IMR-90 (cell line): ENCODE measurements around the gene CCR5. TPM values are rescaled to one million over a fixed set of nuclear protein-coding genes. Genes with fewer than 3 reads are reported as not detected.
A peak's percentile ranks its signal among the peaks of the same experiment; 100 is the strongest.

Experiments
- ATAC-seq: fragments of 200-7000 bp; cut with Tn5 transposase; 2 replicates; pipeline ENCODE4 v1.9.1; 2020; ENCODE audit warnings: low read depth, mild to moderate bottlenecking, moderate library complexity
- BruUV-seq: library from RNA; stranded (reverse); fragments of 400-500 nt; replicated peaks from 2 replicates; lab custom pipeline; 2021; lab: Mats Ljungman, UMichigan
- CTCF ChIA-PET: fragments of 300-600 bp; formaldehyde crosslinking; extraction: SDS; loops from one replicate; lab custom pipeline; 2021; ENCODE audit warnings: antibody characterized with exemption; lab: Yijun Ruan, JAX
- POLR2A ChIA-PET: fragments of 300-600 bp; sonication (Branson Sonifier 250); formaldehyde crosslinking; loops from one replicate; lab custom pipeline; 2022; ENCODE audit warnings: antibody characterized with exemption; ENCODE audit not compliant: unreplicated experiment; lab: Charles Lee
- DNase-seq: peaks from one replicate; pipeline ENCODE4 v3.0.0; 2013
- H2AFZ ChIP-seq: replicated peaks from 2 replicates; pipeline ENCODE3; 2013; ENCODE audit warnings: low read length, mild to moderate bottlenecking; ENCODE audit not compliant: poor library complexity
- H2AK5ac ChIP-seq: 2 replicates; pipeline ENCODE4 v1.6.1; 2013; ENCODE audit warnings: low read depth, low read length, inconsistent platforms
- H2AK9ac ChIP-seq: replicated peaks from 2 replicates; pipeline ENCODE3; 2013; ENCODE audit warnings: mild to moderate bottlenecking, low read depth, low read length, moderate library complexity; ENCODE audit not compliant: poor library complexity
- H2BK120ac ChIP-seq: 2 replicates; pipeline ENCODE4 v1.6.1; 2013; ENCODE audit warnings: low read depth, low read length, inconsistent platforms
- H2BK15ac ChIP-seq: 3 replicates; pipeline ENCODE4 v1.6.1; 2013; ENCODE audit warnings: low read depth, low read length, inconsistent platforms
- H2BK20ac ChIP-seq: 2 replicates; pipeline ENCODE4 v1.6.1; 2013; ENCODE audit warnings: low read depth, mild to moderate bottlenecking, inconsistent platforms, low read length, moderate library complexity
- H2BK5ac ChIP-seq: 2 replicates; pipeline ENCODE4 v1.6.1; 2013; ENCODE audit warnings: mild to moderate bottlenecking, low read depth, low read length, inconsistent platforms; ENCODE audit not compliant: poor library complexity, severe bottlenecking
- H3K14ac ChIP-seq: replicated peaks from 2 replicates; pipeline ENCODE4 v1.6.1; 2013; ENCODE audit warnings: low read depth, low read length, inconsistent platforms
- H3K18ac ChIP-seq: 2 replicates; pipeline ENCODE4 v1.6.1; 2013; ENCODE audit warnings: low read depth, low read length, control low read depth
- H3K23ac ChIP-seq: 2 replicates; pipeline ENCODE4 v1.6.1; 2013; ENCODE audit warnings: low read depth, low read length, inconsistent platforms
- H3K27ac ChIP-seq: 2 replicates; pipeline ENCODE4 v1.5.1; 2013; ENCODE audit warnings: mild to moderate bottlenecking, control low read depth, low read length; ENCODE audit not compliant: insufficient read depth
- H3K27me3 ChIP-seq: 2 replicates; pipeline ENCODE4 v1.6.1; 2013; ENCODE audit warnings: low read length; ENCODE audit not compliant: control insufficient read depth, insufficient read depth
- H3K36me3 ChIP-seq: 2 replicates; pipeline ENCODE4 v1.6.1; 2013; ENCODE audit warnings: low read length, mixed read lengths; ENCODE audit not compliant: control insufficient read depth, insufficient read depth
- H3K4ac ChIP-seq: 2 replicates; pipeline ENCODE4 v1.6.1; 2013; ENCODE audit warnings: low read depth, low read length, inconsistent platforms
- H3K4me1 ChIP-seq: 2 replicates; pipeline ENCODE4 v1.6.1; 2013; ENCODE audit warnings: low read length, mixed read lengths; ENCODE audit not compliant: control insufficient read depth, insufficient read depth
- H3K4me2 ChIP-seq: 2 replicates; pipeline ENCODE4 v1.6.1; 2013; ENCODE audit warnings: low read depth, mild to moderate bottlenecking, control low read depth, low read length, moderate library complexity
- H3K4me3 ChIP-seq: 2 replicates; pipeline ENCODE4 v1.5.1; 2013; ENCODE audit warnings: low read depth, mild to moderate bottlenecking, control low read depth, low read length, moderate library complexity; ENCODE audit not compliant: insufficient read depth
- H3K56ac ChIP-seq: 2 replicates; pipeline ENCODE4 v1.6.1; 2013; ENCODE audit warnings: low read length, inconsistent platforms; ENCODE audit not compliant: insufficient read depth; ENCODE audit errors: extremely low read depth
- H3K79me1 ChIP-seq, 2 experiments: 2 replicates each; pipeline ENCODE4 v1.6.1; 2013; ENCODE audit warnings: low read length in 2 of 2, inconsistent platforms in 1 of 2, low read depth in 1 of 2
- H3K9ac ChIP-seq: 2 replicates; pipeline ENCODE4 v1.6.1; 2013; ENCODE audit warnings: low read depth, low read length, control low read depth
- H3K9me1 ChIP-seq: 2 replicates; pipeline ENCODE4 v1.6.1; 2013; ENCODE audit warnings: low read length, inconsistent platforms; ENCODE audit not compliant: insufficient read depth
- H3K9me3 ChIP-seq: 2 replicates; pipeline ENCODE4 v1.6.1; 2013; ENCODE audit warnings: low read length; ENCODE audit not compliant: control insufficient read depth, insufficient read depth
- H4K20me1 ChIP-seq: 2 replicates; pipeline ENCODE4 v1.6.1; 2013; ENCODE audit warnings: low read length, inconsistent platforms; ENCODE audit not compliant: insufficient read depth
- H4K5ac ChIP-seq: 2 replicates; pipeline ENCODE4 v1.6.1; 2013; ENCODE audit warnings: mild to moderate bottlenecking, low read depth, low read length, control low read depth
- H4K8ac ChIP-seq, 2 experiments: 2 replicates each; pipeline ENCODE4 v1.6.1; 2013; ENCODE audit warnings: low read depth in 2 of 2, low read length in 2 of 2, control low read depth in 1 of 2, inconsistent platforms in 1 of 2
- H4K91ac ChIP-seq: 2 replicates; pipeline ENCODE4 v1.6.1; 2013; ENCODE audit warnings: low read depth, low read length, inconsistent platforms; ENCODE audit not compliant: insufficient read depth
- CEBPB ChIP-seq: IDR thresholded peaks from 2 replicates; pipeline ENCODE4 v1.6.1; 2012; ENCODE audit warnings: low read depth, low read length, improper control_type of control experiment
- FOS ChIP-seq: fragments of 150-350 bp; IDR thresholded peaks from 2 replicates; pipeline ENCODE4 v1.6.1; 2016; ENCODE audit warnings: low read depth, low read length
- MXI1 ChIP-seq: IDR thresholded peaks from 2 replicates; pipeline ENCODE4 v1.6.1; 2012; ENCODE audit warnings: low read depth, mild to moderate bottlenecking, low read length, moderate library complexity, borderline replicate concordance
- RAD21 ChIP-seq: IDR thresholded peaks from 2 replicates; pipeline ENCODE4 v1.6.1; 2012; ENCODE audit warnings: low read length, improper control_type of control experiment
- RFX5 ChIP-seq: IDR thresholded peaks from 2 replicates; pipeline ENCODE4 v1.8.0; 2012; ENCODE audit warnings: low read depth, mild to moderate bottlenecking, low read length, moderate library complexity
- WGBS, 2 experiments: methylation state at CpG; one replicate each; pipeline versions ENCODE4 v1.1.5 to v1.1.7; 2013; ENCODE audit warnings: missing lambda C conversion rate in 2 of 2; ENCODE audit not compliant: insufficient read length in 1 of 2; ENCODE audit errors: extremely low coverage in 2 of 2; 5-methylcytosine and 5-hydroxymethylcytosine counted together
- dilution Hi-C: fragments of 300-500 bp; cut with HindIII; formaldehyde crosslinking; loops from one replicate; pipeline ENCODE4 v1.14.3; 2018; ENCODE audit warnings: low sequenced_read_pairs; ENCODE audit not compliant: unreplicated experiment
- in situ Hi-C: fragments of 300-500 bp; cut with MboI; formaldehyde crosslinking; loops from 3 replicates; pipeline ENCODE4 v1.14.3; 2019; ENCODE audit warnings: low sequenced_read_pairs, inconsistent platforms, mixed read lengths
- intact Hi-C: fragments of 100-400 bp; cut with micrococcal nuclease; formaldehyde crosslinking; loops from 2 replicates; pipeline ENCODE4 v1.10.0; 2022
- polyA plus RNA-seq, 3 experiments: library from polyadenylated mRNA; depleted of rRNA; stranded (reverse); fragments of >200 nt; gene quantifications; 2 replicates each; pipeline ENCODE4 v1.2.3, GENCODE V29; 2012; ENCODE audit warnings: low replicate concordance in 1 of 3
- total RNA-seq: library from RNA; depleted of rRNA; stranded (reverse); fragments of >200 nt; gene quantifications from 2 replicates; pipeline ENCODE4 v1.2.3, GENCODE V29; 2012
- TF ChIP-seq, protein P1 (sequence below): fragments of 150-350 bp; IDR thresholded peaks from 2 replicates; pipeline ENCODE4 v1.6.1; 2016; ENCODE audit warnings: low read depth, mild to moderate bottlenecking, low read length, moderate library complexity, borderline replicate concordance
- TF ChIP-seq, protein P2 (sequence below): fragments of 150-350 bp; IDR thresholded peaks from 2 replicates; pipeline ENCODE4 v1.6.1; 2017; ENCODE audit warnings: mild to moderate bottlenecking, antibody characterized with exemption, low read length, low read depth

CCR5 gene
- total and polyA plus RNA-seq, 2 of the 4 experiments (the other 2 are of a cell fraction) = not detected

DNA sequence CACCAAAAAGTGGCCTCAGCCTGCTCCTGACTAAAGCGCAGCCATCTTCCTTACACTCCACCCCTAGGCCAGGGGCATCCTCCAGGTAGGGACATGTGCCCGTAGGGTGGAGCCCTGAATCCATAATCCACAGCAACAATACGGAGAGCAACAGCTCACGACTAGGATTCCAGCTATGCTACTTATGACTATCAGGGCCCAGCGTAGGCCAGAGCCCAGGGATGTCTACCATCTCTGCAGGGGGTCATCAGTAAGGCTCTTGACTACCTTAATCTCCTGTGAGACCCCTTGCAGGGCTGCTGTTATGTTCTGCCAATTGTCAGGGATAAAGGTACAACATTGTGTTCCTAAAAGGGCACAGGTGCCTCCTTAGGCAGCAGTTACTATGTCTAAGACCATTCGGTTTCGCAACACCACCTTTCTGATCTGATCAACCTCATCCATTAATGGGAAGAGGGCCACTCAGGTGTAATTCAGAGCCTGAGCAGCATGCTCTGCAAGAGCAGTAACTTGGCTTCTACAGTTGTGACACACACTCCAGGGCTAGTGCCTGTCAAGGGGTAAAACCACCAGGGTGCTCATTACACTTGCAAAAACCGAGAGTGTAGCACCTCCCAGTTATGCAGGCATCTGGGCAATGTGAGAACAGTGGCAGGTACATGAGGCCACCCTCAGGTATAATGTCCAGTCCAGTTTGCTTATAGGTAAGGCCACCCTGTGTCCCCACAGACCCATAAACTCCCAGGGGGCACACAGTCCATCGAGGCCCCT is 47.3 kb downstream of the CCR5 start:
- H2AK5ac ChIP-seq = no peak overlapping the region
- in situ Hi-C loops (no loop called here), intact Hi-C loops (no loop called here), dilution Hi-C loops (no loop called here)
- no TSS peak for BruUV-seq
- H3K4me2 ChIP-seq = no peak overlapping the region
- H4K5ac ChIP-seq = no peak overlapping the region
- no peak for TF ChIP-seq MXI1
- TF ChIP-seq RFX5 = no peak
- TF ChIP-seq CEBPB = peak; percentile 40; the same call in 1 of the 2 replicates
- TF ChIP-seq, protein P1, sequence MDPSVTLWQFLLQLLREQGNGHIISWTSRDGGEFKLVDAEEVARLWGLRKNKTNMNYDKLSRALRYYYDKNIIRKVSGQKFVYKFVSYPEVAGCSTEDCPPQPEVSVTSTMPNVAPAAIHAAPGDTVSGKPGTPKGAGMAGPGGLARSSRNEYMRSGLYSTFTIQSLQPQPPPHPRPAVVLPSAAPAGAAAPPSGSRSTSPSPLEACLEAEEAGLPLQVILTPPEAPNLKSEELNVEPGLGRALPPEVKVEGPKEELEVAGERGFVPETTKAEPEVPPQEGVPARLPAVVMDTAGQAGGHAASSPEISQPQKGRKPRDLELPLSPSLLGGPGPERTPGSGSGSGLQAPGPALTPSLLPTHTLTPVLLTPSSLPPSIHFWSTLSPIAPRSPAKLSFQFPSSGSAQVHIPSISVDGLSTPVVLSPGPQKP = no peak
- TF ChIP-seq RAD21 = no peak
- TF ChIP-seq, protein P2, sequence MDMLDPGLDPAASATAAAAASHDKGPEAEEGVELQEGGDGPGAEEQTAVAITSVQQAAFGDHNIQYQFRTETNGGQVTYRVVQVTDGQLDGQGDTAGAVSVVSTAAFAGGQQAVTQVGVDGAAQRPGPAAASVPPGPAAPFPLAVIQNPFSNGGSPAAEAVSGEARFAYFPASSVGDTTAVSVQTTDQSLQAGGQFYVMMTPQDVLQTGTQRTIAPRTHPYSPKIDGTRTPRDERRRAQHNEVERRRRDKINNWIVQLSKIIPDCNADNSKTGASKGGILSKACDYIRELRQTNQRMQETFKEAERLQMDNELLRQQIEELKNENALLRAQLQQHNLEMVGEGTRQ = no peak
- no peak for TF ChIP-seq FOS
- no peaks in the 10 kb centered on the region for H4K20me1 ChIP-seq
- ChIA-PET POLR2A (no interaction called here), CTCF (interaction anchor here (0.8 kb wide), 1 partner anchor 10 kb away, joined by 3 read pairs; no protein-coding TSS in a partner anchor)
- H2AK9ac ChIP-seq = no peak overlapping the region
- no peak overlapping the region for H3K27ac ChIP-seq
- H4K8ac ChIP-seq = no peak overlapping the region
- H3K18ac ChIP-seq = no peak overlapping the region
- H2BK20ac ChIP-seq = no peak overlapping the region
- H3K9ac ChIP-seq = no peak overlapping the region
- no peak overlapping the region for H3K14ac ChIP-seq
- H3K23ac ChIP-seq = no peak overlapping the region
- H3K9me1 ChIP-seq = no peaks in the 10 kb centered on the region; the same call in 1 of the 2 replicates
- H3K79me1 ChIP-seq = no peaks in the 10 kb centered on the region
- H3K4ac ChIP-seq = no peak overlapping the region
- H3K4me3 ChIP-seq = no peak overlapping the region
- H3K36me3 ChIP-seq = no peaks in the 10 kb centered on the region
- H3K4me1 ChIP-seq = no peaks in the 10 kb centered on the region
- 91% methylated on average over 4 of the region's 9 CpGs; no CpG with 5 or more reads in 1 of the 2 experiments for WGBS, 2 experiments
- no peak overlapping the region for H2AFZ ChIP-seq
- no peak overlapping the region for H3K56ac ChIP-seq
- ATAC-seq = no peak
- no peak overlapping the region for H2BK120ac ChIP-seq
- no peak for DNase-seq
- no peak overlapping the region for H2BK5ac ChIP-seq
- no peaks in the 10 kb centered on the region for H3K9me3 ChIP-seq
- H3K27me3 ChIP-seq = peaks cover 8% of the 10 kb centered on the region
- H2BK15ac ChIP-seq = no peak overlapping the region
- H4K91ac ChIP-seq = no peak overlapping the region
